AG04449 (cell line): ENCODE data around the gene FAM210A.

Experiments used
- CTCF ChIA-PET: fragments of 350-600 bp; formaldehyde crosslinking; extraction: SDS; loops from one replicate; lab custom pipeline; 2021; ENCODE audit warnings: antibody characterized with exemption; lab: Yijun Ruan, JAX
- POLR2A ChIA-PET: fragments of 400-600, 350-600 bp; formaldehyde crosslinking; extraction: SDS; loops from one replicate; lab custom pipeline; 2020; ENCODE audit warnings: antibody characterized with exemption, inconsistent platforms; lab: Yijun Ruan, JAX
- DNase-seq: peaks from one replicate; pipeline ENCODE4 v3.0.0-alpha.2; 2010; ENCODE audit warnings: low read depth, low spot score
- H3K4me3 ChIP-seq: 2 replicates; pipeline ENCODE4 v1.5.1; 2011; ENCODE audit warnings: low read depth, mild to moderate bottlenecking, control low read depth, low read length
- CTCF ChIP-seq: IDR thresholded peaks from one replicate; pipeline ENCODE4 v1.5.1; 2011; ENCODE audit warnings: mild to moderate bottlenecking, moderate library complexity, low read length, control low read depth, inconsistent platforms; ENCODE audit not compliant: insufficient read depth; ENCODE audit errors: missing control alignments

FAM210A gene

GRCh38 chr18:13653746-13654433 is 72.5 kb downstream of the FAM210A start:
- CTCF ChIA-PET, result interaction anchor here (0.6 kb wide), 1 partner anchor 46 kb away, joined by 3 read pairs; no protein-coding TSS in a partner anchor

GRCh38 chr18:13649397-13650390 is 76.7 kb downstream of the FAM210A start:
- TF ChIP-seq CTCF, result no peak
- POLR2A ChIA-PET, result no interaction called here
- H3K4me3 ChIP-seq, result no peak overlapping the region
- no peak for DNase-seq
- CTCF ChIA-PET, result interaction anchor here (1.0 kb wide), 1 partner anchor 9 kb away, joined by 3 read pairs; no protein-coding TSS in a partner anchor

More at GRCh38 chr18:13653746-13654433, 72.5 kb downstream of the FAM210A start:
- H3K4me3 ChIP-seq, result no peak overlapping the region
- TF ChIP-seq CTCF, result no peak
- POLR2A ChIA-PET, result no interaction called here
- DNase-seq, result no peak

- POLR2A ChIA-PET, result no interaction called here
Measured at GRCh38 chr18:13647761-13648160, 78.6 kb downstream of the FAM210A start.

GRCh38 chr18:13646633-13647032 is 79.7 kb downstream of the FAM210A start:
- no peak overlapping the region for H3K4me3 ChIP-seq
- ChIA-PET CTCF (no interaction called here), POLR2A (no interaction called here)
- no peak for TF ChIP-seq CTCF
- no peak for DNase-seq

More at GRCh38 chr18:13647761-13648160, 78.6 kb downstream of the FAM210A start:
- no peak for TF ChIP-seq CTCF
- DNase-seq, result no peak
- no peak overlapping the region for H3K4me3 ChIP-seq
- CTCF ChIA-PET, result no interaction called here

GRCh38 chr18:13645093-13645492 is 81.3 kb downstream of the FAM210A start:
- H3K4me3 ChIP-seq, result no peak overlapping the region
- POLR2A ChIA-PET, result no interaction called here
- CTCF ChIA-PET, result no interaction called here
- TF ChIP-seq CTCF, result no peak
- no peak for DNase-seq

GRCh38 chr18:13643261-13643751 is 83.1 kb downstream of the FAM210A start:
- H3K4me3 ChIP-seq, result no peak overlapping the region
- ChIA-PET POLR2A (no interaction called here), CTCF (no interaction called here)
- no peak for DNase-seq
- no peak for TF ChIP-seq CTCF
